LNCaP clone FGC (cell line): ENCODE data around the gene P2RX4.

ENCODE experiments used
- DNase-seq: peaks from one replicate; pipeline ENCODE4 v3.0.0-alpha.2; 2011; ENCODE audit warnings: low read depth
- H3K4me3 ChIP-seq: 2 replicates; pipeline ENCODE4 v1.5.1; 2011; ENCODE audit warnings: mild to moderate bottlenecking, low read depth, low read length, control low read depth
- TF ChIP-seq, protein P1 (sequence below): IDR thresholded peaks from 2 replicates; pipeline ENCODE4 v1.5.1; 2012; ENCODE audit warnings: mild to moderate bottlenecking; ENCODE audit not compliant: control insufficient read depth, insufficient read depth; ENCODE audit errors: extremely low read depth

The P2RX4 gene

DNA sequence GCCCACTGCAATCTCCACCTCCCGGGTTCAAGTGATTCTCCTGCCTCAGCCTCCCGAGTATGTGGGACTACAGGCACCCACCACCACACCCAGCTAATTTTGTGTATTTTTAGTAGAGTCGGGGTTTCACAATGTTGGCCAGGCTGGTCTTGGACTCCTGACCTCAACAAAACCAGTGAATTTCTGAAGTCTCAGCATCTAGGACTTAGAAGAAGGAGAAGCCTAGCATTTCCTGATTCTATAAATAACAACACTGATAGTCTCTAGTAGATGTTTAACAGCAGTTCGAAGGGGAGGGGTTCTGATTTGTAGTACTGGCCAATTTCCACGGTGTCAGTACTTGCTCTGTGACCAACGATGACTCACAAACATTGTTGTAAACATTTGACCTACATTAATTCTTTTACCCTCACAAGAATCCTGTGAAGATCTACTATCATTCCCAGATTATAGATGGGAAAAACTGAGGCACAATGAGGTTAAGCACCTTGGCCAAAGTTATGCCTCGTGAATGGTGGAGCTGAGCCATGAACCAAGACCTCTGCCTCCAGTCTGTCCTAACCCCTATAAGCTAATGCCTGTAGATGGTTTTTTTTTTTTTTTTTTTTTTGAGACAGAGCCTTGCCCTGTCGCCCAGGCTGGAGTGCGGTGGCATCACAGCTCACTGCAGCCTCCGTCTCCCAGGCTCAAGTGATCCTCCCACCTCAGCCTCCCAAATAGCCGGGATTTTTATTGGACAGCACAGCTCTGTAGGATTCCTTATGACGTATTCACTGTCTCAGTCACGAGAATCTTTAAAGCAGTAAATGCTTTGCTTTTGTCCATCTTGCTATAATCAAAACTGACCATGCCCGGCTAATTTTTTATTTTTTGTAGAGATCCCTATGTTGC lies 5.2 kb downstream of the P2RX4 start:
- TF ChIP-seq, protein P1, sequence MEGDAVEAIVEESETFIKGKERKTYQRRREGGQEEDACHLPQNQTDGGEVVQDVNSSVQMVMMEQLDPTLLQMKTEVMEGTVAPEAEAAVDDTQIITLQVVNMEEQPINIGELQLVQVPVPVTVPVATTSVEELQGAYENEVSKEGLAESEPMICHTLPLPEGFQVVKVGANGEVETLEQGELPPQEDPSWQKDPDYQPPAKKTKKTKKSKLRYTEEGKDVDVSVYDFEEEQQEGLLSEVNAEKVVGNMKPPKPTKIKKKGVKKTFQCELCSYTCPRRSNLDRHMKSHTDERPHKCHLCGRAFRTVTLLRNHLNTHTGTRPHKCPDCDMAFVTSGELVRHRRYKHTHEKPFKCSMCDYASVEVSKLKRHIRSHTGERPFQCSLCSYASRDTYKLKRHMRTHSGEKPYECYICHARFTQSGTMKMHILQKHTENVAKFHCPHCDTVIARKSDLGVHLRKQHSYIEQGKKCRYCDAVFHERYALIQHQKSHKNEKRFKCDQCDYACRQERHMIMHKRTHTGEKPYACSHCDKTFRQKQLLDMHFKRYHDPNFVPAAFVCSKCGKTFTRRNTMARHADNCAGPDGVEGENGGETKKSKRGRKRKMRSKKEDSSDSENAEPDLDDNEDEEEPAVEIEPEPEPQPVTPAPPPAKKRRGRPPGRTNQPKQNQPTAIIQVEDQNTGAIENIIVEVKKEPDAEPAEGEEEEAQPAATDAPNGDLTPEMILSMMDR: no peak
- peak; percentile 74 for DNase-seq
- H3K4me3 ChIP-seq: no peak overlapping the region

DNA sequence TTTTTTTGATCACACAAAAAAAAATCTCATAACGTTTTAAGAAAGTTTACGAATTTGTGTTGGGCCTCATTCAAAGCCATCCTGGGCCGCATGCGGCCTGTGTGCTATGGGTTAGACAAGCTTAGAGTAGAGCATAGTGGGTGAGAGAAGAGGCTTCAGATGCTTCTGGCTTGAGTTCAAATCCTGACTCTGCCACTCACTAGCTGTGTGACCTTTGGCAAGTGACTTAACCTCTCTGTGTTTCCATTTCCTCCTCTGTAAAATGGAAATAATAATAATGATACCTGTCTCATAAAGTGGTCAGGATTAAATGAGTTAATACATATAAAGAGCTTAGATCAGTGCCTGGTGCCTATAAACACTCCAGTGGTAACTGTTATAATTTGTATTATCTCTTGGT lies 6.2 kb downstream of the P2RX4 start:
- no peak for DNase-seq
- TF ChIP-seq, protein P1: no peak
- H3K4me3 ChIP-seq: no peak overlapping the region

DNA sequence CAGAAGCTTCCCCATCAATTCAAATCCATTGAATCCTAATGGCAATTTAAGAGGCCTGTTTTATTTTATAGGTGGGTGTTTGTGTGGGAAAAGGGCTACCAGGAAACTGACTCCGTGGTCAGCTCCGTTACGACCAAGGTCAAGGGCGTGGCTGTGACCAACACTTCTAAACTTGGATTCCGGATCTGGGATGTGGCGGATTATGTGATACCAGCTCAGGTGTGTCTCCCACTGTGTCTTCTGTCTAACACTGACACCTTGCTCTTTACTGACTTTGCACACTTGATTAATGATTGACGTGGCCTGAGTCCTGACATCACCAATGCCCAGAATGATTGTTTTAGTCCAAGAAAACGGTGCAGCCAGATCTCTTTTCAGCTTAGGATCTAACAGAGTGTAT lies 7.1 kb downstream of the P2RX4 start:
- H3K4me3 ChIP-seq: no peak overlapping the region
- DNase-seq: no peak
- TF ChIP-seq, protein P1: no peak

DNA sequence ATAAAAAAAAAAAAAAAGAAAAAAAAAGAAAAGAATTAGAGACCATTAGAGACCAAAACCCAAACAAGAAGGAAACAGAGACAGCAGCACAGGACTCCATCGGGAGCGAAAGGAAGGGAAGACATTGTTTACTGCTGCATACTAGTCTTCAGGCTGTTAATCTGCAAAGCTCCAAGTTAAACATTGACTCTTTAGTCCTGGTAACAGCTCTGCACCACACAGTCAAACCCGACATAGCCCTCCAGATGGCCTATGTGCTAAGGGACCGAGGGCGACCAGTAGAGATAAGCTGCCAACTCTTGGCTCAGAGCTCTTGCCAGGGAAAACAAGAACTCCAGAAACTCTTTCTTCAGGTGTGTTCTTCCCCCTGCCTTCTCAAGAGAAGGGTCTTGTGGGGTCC lies 7.8 kb downstream of the P2RX4 start:
- no peak for DNase-seq
- TF ChIP-seq, protein P1: no peak
- no peak overlapping the region for H3K4me3 ChIP-seq

DNA sequence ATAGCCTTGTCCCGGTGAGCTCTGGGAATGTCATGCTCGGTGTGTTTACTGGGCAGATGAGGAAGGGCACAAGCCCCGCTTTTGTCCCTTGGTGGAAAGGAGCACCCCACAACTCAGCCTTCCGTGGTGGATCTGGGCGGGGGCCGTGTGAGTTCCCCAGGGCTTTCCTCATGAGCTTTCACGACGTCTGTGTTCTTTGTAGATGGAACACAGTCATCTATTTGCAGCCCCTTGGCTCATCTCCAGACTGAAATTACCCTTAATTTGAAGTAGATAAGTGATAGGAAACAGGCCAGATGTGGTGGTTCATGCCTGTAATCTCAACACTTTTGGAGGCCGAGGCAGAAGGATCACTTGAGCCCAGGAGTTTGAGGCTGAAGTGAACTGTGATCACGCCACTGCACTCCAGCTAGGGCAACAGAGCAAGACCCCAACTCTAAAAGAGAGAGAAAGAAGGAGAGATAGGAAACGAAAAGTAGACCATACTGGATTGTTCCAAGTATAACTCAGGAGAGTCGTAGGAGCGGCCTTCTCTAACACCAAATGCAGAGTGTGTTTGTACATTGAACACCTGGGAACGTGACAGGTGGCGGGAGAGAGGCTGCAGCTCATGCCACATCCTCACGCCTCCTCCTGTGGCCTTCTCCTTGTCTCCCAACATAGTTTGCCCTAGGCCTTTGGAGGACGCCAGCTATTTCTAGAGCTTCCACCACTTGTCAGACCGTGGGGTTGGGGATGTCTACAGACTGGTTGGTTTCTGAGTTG lies 8.8 kb downstream of the P2RX4 start:
- DNase-seq: no peak
- TF ChIP-seq, protein P1: no peak
- no peak overlapping the region for H3K4me3 ChIP-seq

DNA sequence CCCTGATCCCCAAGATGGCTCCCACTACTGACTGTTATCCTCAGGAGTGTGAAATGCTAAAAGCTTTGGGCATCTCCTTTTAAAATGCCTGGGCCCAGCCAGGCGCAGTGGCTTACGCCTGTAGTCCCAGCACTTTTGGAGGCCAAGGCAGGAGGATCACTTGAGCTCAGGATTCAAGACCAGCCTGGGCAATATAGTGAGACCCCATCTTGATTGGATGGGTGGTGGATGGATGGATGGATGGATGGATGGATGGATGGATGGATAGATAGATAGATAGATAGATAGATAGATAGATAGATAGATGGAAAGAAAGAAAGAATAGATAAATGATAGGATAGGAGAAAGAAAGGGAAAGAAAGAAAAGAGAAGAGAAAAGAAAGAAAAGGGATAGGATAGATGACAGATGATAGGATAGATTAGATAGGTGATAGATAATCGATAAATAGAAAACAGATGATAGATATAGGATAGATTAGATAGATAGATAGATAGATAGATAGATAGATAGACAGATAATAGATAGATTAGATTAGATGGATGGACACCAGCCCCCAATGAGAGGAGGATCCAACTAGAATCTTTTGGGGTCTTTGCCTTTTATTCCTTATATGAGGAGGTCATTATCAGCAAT lies 9.5 kb downstream of the P2RX4 start:
- DNase-seq: no peak
- no peak overlapping the region for H3K4me3 ChIP-seq
- TF ChIP-seq, protein P1: no peak
